ENCODE measurements around the gene GCNT1. TPM values are rescaled to one million over a fixed set of nuclear protein-coding genes. Genes with fewer than 3 reads are reported as not detected.
"Not testable (repeated sequence)": the region's sequence is repeated elsewhere in the genome, so short reads cannot be mapped to it uniquely, and the experiment has no call there.

GCNT1 gene
- total RNA-seq, 1 experiment from 2014 or later, result 0.29 TPM

DNA sequence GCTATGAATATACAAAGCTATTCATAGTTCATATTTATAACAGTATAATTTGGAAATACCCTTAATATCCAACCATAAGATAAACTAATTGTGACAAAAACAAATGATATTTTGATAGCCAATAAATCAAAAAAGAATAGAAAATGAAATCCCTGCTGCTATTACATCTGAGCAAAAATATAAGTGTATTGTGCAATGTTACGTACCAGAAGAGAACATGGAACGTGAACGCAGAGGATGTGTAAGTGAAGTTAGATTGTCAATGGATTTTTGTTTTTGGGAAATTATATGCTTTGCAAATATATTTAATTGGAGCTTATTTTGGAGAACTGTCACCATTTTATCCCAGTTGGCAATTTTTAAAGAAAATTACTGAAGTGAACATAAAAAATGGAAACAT is 15.4 kb downstream of the GCNT1 start:
- Histone ChIP-seq H3F3A (ENCODE audit: low read length, unreplicated experiment) (no peaks in the 10 kb centered on the region), H3K27me3 (ENCODE audit: low read length) (no peaks in the 10 kb centered on the region), H4K20me1 (ENCODE audit: low read length) (no peaks in the 10 kb centered on the region), H2AFZ (ENCODE audit: low read length) (no peak overlapping the region), H3K4me3 (ENCODE audit: low read length) (no peak overlapping the region), H3K36me3 (ENCODE audit: low read depth, low read length) (no peaks in the 10 kb centered on the region), H3K4me2 (ENCODE audit: low read length) (no peak overlapping the region), H3K9me2 (replicated peaks; ENCODE audit: low read length) (no peaks in the 10 kb centered on the region), H3K79me2 (ENCODE audit: low read length) (no peaks in the 10 kb centered on the region), H3K4me1 (ENCODE audit: insufficient read depth, low read length) (no peaks in the 10 kb centered on the region), H3K9ac (ENCODE audit: low read length) (no peak overlapping the region), H3K9me3 (ENCODE audit: low read length) (no peaks in the 10 kb centered on the region), H3K27ac (ENCODE audit: low read length) (no peak overlapping the region)
- intact Hi-C loops (cut with micrococcal nuclease), result no loop called here
- ATAC-seq, result no peak
- BruUV-seq (replicated peaks), result no TSS peak
- POLR2A ChIA-PET (ENCODE audit: unreplicated experiment), result no interaction called here
- TF ChIP-seq EZH2 (IDR thresholded peaks at IDR 0.05; ENCODE audit: low read length, unreplicated experiment), result no peak
- TF ChIP-seq, protein P1, sequence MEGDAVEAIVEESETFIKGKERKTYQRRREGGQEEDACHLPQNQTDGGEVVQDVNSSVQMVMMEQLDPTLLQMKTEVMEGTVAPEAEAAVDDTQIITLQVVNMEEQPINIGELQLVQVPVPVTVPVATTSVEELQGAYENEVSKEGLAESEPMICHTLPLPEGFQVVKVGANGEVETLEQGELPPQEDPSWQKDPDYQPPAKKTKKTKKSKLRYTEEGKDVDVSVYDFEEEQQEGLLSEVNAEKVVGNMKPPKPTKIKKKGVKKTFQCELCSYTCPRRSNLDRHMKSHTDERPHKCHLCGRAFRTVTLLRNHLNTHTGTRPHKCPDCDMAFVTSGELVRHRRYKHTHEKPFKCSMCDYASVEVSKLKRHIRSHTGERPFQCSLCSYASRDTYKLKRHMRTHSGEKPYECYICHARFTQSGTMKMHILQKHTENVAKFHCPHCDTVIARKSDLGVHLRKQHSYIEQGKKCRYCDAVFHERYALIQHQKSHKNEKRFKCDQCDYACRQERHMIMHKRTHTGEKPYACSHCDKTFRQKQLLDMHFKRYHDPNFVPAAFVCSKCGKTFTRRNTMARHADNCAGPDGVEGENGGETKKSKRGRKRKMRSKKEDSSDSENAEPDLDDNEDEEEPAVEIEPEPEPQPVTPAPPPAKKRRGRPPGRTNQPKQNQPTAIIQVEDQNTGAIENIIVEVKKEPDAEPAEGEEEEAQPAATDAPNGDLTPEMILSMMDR (conservative IDR thresholded peaks at IDR 0.05; ENCODE audit: low read depth, low read length), result no peak
- TF ChIP-seq EZH2phosphoT487 (IDR thresholded peaks at IDR 0.05; ENCODE audit: borderline replicate concordance, low read length), result no peak
- CTCF ChIA-PET, result no interaction called here
- no peak for DNase-seq

DNA sequence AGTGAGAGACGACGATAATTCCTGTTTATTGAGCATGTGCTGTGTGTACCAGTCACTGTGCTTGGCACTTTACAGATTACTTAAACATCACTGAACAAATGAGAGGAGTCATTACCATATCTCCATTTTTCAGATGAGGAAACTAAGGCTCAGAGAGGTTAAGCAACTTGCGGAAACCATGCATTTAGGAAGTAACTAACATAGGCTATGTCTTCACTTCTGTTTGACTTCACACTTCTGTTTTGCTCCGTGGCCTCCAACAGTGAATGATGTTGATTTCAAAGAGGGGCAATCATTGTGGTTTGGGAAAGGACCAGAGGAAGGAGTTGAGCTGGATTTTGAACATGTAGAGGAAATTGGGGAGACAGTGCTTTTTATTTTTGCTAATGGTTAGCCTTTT is 16.7 kb downstream of the GCNT1 start:
- BruUV-seq (replicated peaks), result no TSS peak
- Histone ChIP-seq H3K9me2 (replicated peaks; ENCODE audit: low read length) (no peaks in the 10 kb centered on the region), H4K20me1 (ENCODE audit: low read length) (no peaks in the 10 kb centered on the region), H3K36me3 (ENCODE audit: low read depth, low read length) (no peaks in the 10 kb centered on the region), H3K9me3 (ENCODE audit: low read length) (no peaks in the 10 kb centered on the region), H3F3A (ENCODE audit: low read length, unreplicated experiment) (no peaks in the 10 kb centered on the region), H3K27me3 (ENCODE audit: low read length) (no peaks in the 10 kb centered on the region), H3K4me3 (ENCODE audit: low read length) (no peak overlapping the region), H3K79me2 (ENCODE audit: low read length) (no peaks in the 10 kb centered on the region), H3K4me1 (ENCODE audit: insufficient read depth, low read length) (no peaks in the 10 kb centered on the region), H3K27ac (ENCODE audit: low read length) (no peak overlapping the region), H3K9ac (ENCODE audit: low read length) (no peak overlapping the region), H2AFZ (ENCODE audit: low read length) (no peak overlapping the region), H3K4me2 (ENCODE audit: low read length) (no peak overlapping the region)
- TF ChIP-seq EZH2phosphoT487 (IDR thresholded peaks at IDR 0.05; ENCODE audit: borderline replicate concordance, low read length) (no peak), EZH2 (IDR thresholded peaks at IDR 0.05; ENCODE audit: low read length, unreplicated experiment) (no peak)
- TF ChIP-seq, protein P1 (conservative IDR thresholded peaks at IDR 0.05; ENCODE audit: low read depth, low read length), result no peak
- DNase-seq (no peak), ATAC-seq (no peak)
- ChIA-PET CTCF (no interaction called here), POLR2A (ENCODE audit: unreplicated experiment) (no interaction called here)
- intact Hi-C loops (cut with micrococcal nuclease), result no loop called here

DNA sequence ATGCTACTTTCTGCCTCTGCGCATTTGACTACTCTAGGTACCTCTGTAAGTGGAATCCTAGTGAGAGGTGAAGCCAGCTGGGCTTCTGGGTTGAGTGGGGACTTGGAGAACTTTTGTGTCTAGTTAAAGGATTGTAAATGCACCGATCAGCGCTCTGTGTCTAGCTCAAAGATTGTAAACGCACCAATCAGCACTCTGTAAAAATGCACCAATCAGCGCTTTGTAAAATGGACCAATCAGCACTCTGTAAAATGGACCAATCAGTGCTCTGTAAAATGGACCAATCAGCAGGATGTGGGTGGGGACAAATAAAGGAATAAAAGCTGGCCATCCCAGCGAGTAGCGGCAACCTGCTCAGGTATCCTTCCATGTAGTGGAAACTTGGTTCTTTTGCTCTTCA is 18.8 kb downstream of the GCNT1 start:
- ATAC-seq; H2AFZ ChIP-seq (ENCODE audit: low read length); POLR2A ChIA-PET (ENCODE audit: unreplicated experiment); H3K9ac ChIP-seq (ENCODE audit: low read length); BruUV-seq (replicated peaks); H3K9me3 ChIP-seq (ENCODE audit: low read length); H3K4me3 ChIP-seq (ENCODE audit: low read length); DNase-seq; H3K36me3 ChIP-seq (ENCODE audit: low read depth, low read length); H3K79me2 ChIP-seq (ENCODE audit: low read length); CTCF ChIA-PET; H3K4me2 ChIP-seq (ENCODE audit: low read length); H3F3A ChIP-seq (ENCODE audit: low read length, unreplicated experiment); H3K27me3 ChIP-seq (ENCODE audit: low read length); intact Hi-C loops (cut with micrococcal nuclease); H3K27ac ChIP-seq (ENCODE audit: low read length); H3K4me1 ChIP-seq (ENCODE audit: insufficient read depth, low read length); H4K20me1 ChIP-seq (ENCODE audit: low read length); H3K9me2 ChIP-seq (replicated peaks; ENCODE audit: low read length): not testable (repeated sequence)

Data from PC-3 (cell line).